Peyer's patch (tissue), 4 donors: ENCODE measurements around the gene ERC1.

ENCODE experiments used
- CTCF ChIP-seq, 6 experiments: fragments of 450-650 bp in 4 of 6; fragments of 200-600 bp in 2 of 6; sonication (generic) in 1 of 6; IDR thresholded peaks; one replicate each; pipeline ENCODE4 v1.5.1; 2017 to 2019; ENCODE audit warnings: antibody characterized with exemption in 6 of 6, mild to moderate bottlenecking in 3 of 6, moderate library complexity in 1 of 6
- POLR2A ChIP-seq, 2 donors: fragments of 450-650 bp; IDR thresholded peaks; one replicate each; pipeline ENCODE4 v1.5.1; 2017; ENCODE audit warnings: antibody characterized with exemption in 2 of 2, mild to moderate bottlenecking in 2 of 2, moderate library complexity in 2 of 2

DNA sequence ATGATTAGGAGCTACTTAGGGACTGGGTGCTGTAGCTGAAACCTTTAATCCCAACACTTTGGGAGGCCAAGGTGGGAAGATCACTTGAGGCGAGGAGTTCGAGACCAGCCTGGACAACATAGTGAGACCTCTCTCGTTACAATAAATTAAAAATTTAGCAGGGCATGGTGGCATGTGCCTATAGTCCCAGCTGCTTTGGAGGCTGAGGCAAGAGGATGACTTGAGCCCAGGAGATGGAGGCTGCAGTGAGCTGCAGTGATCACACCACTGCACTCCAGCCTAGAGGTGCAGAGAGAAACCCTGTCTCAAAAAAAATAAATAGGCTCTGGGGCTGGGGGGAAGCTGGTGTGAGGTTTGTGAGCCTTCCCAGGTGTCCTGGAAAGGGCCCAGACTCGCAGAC lies 506.1 kb downstream of the ERC1 start:
- TF ChIP-seq POLR2A (IDR thresholded peaks at IDR 0.05) (no peak), CTCF (IDR thresholded peaks at IDR 0.05) (no peak)
